ENCODE measurements around the gene ARHGAP6. TPM values are rescaled to one million over a fixed set of nuclear protein-coding genes. Genes with fewer than 3 reads are reported as not detected.

Gene ARHGAP6
- total and polyA plus RNA-seq, 9 of the 15 experiments (the other 6 are each of a cell fraction or from before 2014, with no cell fraction given) = 12.5 to 63.6 (median 41.8) TPM

- TF ChIP-seq ELF1 (tag; IDR thresholded peaks at IDR 0.05) = peak; percentile 69; the same call in 1 of the 2 replicates
- no peak for TF ChIP-seq CHCHD3 (CRISPR knock-in tag; IDR thresholded peaks at IDR 0.05)
- peak; percentile 55; the same call in 1 of the 2 replicates for TF ChIP-seq SPI1 (IDR thresholded peaks at IDR 0.05; ENCODE audit: borderline replicate concordance, low read depth, low read length)
- TF ChIP-seq PRPF4 (IDR thresholded peaks at IDR 0.05; ENCODE audit: insufficient read depth, low read depth, low read length, poor library complexity, severe bottlenecking) = no peak
- TF ChIP-seq, protein P1, sequence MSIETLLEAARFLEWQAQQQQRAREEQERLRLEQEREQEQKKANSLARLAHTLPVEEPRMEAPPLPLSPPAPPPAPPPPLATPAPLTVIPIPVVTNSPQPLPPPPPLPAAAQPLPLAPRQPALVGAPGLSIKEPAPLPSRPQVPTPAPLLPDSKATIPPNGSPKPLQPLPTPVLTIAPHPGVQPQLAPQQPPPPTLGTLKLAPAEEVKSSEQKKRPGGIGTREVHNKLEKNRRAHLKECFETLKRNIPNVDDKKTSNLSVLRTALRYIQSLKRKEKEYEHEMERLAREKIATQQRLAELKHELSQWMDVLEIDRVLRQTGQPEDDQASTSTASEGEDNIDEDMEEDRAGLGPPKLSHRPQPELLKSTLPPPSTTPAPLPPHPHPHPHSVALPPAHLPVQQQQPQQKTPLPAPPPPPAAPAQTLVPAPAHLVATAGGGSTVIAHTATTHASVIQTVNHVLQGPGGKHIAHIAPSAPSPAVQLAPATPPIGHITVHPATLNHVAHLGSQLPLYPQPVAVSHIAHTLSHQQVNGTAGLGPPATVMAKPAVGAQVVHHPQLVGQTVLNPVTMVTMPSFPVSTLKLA (conservative IDR thresholded peaks at IDR 0.05) = no peak
- TF ChIP-seq AFF4 (CRISPR knock-in tag; IDR thresholded peaks at IDR 0.05) = no peak
- no peak for TF ChIP-seq ILF3 (IDR thresholded peaks at IDR 0.05; ENCODE audit: borderline replicate concordance)
- TF ChIP-seq RNF2 (IDR thresholded peaks at IDR 0.05) = no peak
- TF ChIP-seq, protein P2, sequence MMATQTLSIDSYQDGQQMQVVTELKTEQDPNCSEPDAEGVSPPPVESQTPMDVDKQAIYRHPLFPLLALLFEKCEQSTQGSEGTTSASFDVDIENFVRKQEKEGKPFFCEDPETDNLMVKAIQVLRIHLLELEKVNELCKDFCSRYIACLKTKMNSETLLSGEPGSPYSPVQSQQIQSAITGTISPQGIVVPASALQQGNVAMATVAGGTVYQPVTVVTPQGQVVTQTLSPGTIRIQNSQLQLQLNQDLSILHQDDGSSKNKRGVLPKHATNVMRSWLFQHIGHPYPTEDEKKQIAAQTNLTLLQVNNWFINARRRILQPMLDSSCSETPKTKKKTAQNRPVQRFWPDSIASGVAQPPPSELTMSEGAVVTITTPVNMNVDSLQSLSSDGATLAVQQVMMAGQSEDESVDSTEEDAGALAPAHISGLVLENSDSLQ (IDR thresholded peaks at IDR 0.05) = peak; percentile 70
- no peak for TF ChIP-seq SMARCB1 (IDR thresholded peaks at IDR 0.05; ENCODE audit: insufficient read length, low read depth)
- no peak for TF ChIP-seq HMGXB4 (CRISPR knock-in tag; IDR thresholded peaks at IDR 0.05)
- TF ChIP-seq, protein P3, sequence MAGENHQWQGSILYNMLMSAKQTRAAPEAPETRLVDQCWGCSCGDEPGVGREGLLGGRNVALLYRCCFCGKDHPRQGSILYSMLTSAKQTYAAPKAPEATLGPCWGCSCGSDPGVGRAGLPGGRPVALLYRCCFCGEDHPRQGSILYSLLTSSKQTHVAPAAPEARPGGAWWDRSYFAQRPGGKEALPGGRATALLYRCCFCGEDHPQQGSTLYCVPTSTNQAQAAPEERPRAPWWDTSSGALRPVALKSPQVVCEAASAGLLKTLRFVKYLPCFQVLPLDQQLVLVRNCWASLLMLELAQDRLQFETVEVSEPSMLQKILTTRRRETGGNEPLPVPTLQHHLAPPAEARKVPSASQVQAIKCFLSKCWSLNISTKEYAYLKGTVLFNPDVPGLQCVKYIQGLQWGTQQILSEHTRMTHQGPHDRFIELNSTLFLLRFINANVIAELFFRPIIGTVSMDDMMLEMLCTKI (IDR thresholded peaks at IDR 0.05; ENCODE audit: partially characterized antibody) = no peak
- TF ChIP-seq ZNF639 (CRISPR knock-in tag; conservative IDR thresholded peaks at IDR 0.05 in 1 of 2, IDR thresholded peaks at IDR 0.05 in 1 of 2) = no peak
- TF ChIP-seq JUN (IDR thresholded peaks at IDR 0.05; ENCODE audit: borderline replicate concordance, low read depth, low read length) = no peak
- no peak for TF ChIP-seq JUN (CRISPR knock-in tag; IDR thresholded peaks at IDR 0.05; ENCODE audit: borderline replicate concordance)
These were observed 227.9 kb downstream of the ARHGAP6 start (continued) for GRCh38 chrX:11437642-11438379.
